Forelimb muscle (tissue), 1 donor: ENCODE measurements around the gene SAMD10. TPM values are rescaled to one million over a fixed set of nuclear protein-coding genes. Genes with fewer than 3 reads are reported as not detected.
"Not testable (repeated sequence)": the region's sequence is repeated elsewhere in the genome, so short reads cannot be mapped to it uniquely, and the experiment has no call there.

Source experiments
- DNase-seq: peaks from one replicate; pipeline ENCODE4 v3.0.0-alpha.2; 2013; ENCODE audit warnings: low read depth
- polyA plus RNA-seq: library from polyadenylated mRNA; unstranded; fragments of 120-200 nt; gene quantifications from one replicate; pipeline ENCODE4 v1.2.1, GENCODE V29; 2013; ENCODE audit not compliant: insufficient read length

The SAMD10 gene
- polyA plus RNA-seq, 1 donor: 3.0 TPM

- no peak for DNase-seq
Observed at GRCh38 chr20:63942969-63943807, 36.3 kb downstream of the SAMD10 start.

GRCh38 chr20:63942250-63942951, 37.0 kb downstream of the SAMD10 start:
- no peak for DNase-seq

- DNase-seq: no peak
Observed at GRCh38 chr20:63941282-63942081, 38.0 kb downstream of the SAMD10 start.

GRCh38 chr20:63940472-63941266, 38.8 kb downstream of the SAMD10 start:
- no peak for DNase-seq

GRCh38 chr20:63940071-63940471, 39.4 kb downstream of the SAMD10 start:
- no peak for DNase-seq

- DNase-seq: no peak
Observed at GRCh38 chr20:63939061-63939935, 40.1 kb downstream of the SAMD10 start.

GRCh38 chr20:63937596-63937995, 41.8 kb downstream of the SAMD10 start:
- no peak for DNase-seq

- DNase-seq: no peak
Observed at GRCh38 chr20:63935447-63935846, 44.0 kb downstream of the SAMD10 start.

GRCh38 chr20:63934271-63935068, 45.0 kb downstream of the SAMD10 start:
- no peak for DNase-seq

- no peak for DNase-seq
Observed at GRCh38 chr20:63933646-63934045, 45.8 kb downstream of the SAMD10 start.

GRCh38 chr20:63932606-63933160, 46.8 kb downstream of the SAMD10 start:
- no peak for DNase-seq

GRCh38 chr20:63931735-63932134, 47.7 kb downstream of the SAMD10 start:
- DNase-seq: no peak

GRCh38 chr20:63930971-63931553, 48.4 kb downstream of the SAMD10 start:
- DNase-seq: no peak

- not testable (repeated sequence) for DNase-seq
Observed at GRCh38 chr20:63929473-63929883, 50.0 kb downstream of the SAMD10 start.

GRCh38 chr20:63929071-63929470, 50.4 kb downstream of the SAMD10 start:
- DNase-seq: no peak

GRCh38 chr20:63926298-63926697, 53.1 kb downstream of the SAMD10 start:
- DNase-seq: no peak

- DNase-seq: no peak
Observed at GRCh38 chr20:63924241-63924640, 55.2 kb downstream of the SAMD10 start.
